Liver (tissue), 3 donors: ENCODE data around the gene ATG2B.

Experiments
- EGR1 ChIP-seq, 2 donors: IDR thresholded peaks; 2 replicates each; pipeline ENCODE4 v1.6.1; 2016 to 2018; ENCODE audit warnings: antibody characterized with exemption in 2 of 2, low read depth in 2 of 2
- GABPA ChIP-seq, 2 donors: IDR thresholded peaks in 1 of 2; conservative IDR thresholded peaks in 1 of 2; 2 replicates each; pipeline ENCODE4 v1.6.1; 2016; ENCODE audit warnings: antibody characterized with exemption in 2 of 2, mild to moderate bottlenecking in 1 of 2, moderate library complexity in 1 of 2
- HNF4A ChIP-seq, 2 donors: conservative IDR thresholded peaks; 2 replicates each; pipeline ENCODE4 v1.6.1; 2016; ENCODE audit warnings: antibody characterized with exemption in 2 of 2, mild to moderate bottlenecking in 2 of 2
- JUND ChIP-seq, 2 donors: IDR thresholded peaks; 2 replicates each; pipeline ENCODE4 v1.6.1; 2016; ENCODE audit warnings: antibody characterized with exemption in 2 of 2
- RAD21 ChIP-seq, 2 donors: IDR thresholded peaks; 2 replicates each; pipeline ENCODE4 v1.6.1; 2016; ENCODE audit warnings: antibody characterized with exemption in 2 of 2, mild to moderate bottlenecking in 2 of 2
- SP1 ChIP-seq: IDR thresholded peaks from 2 replicates; pipeline ENCODE4 v1.6.1; 2018; ENCODE audit warnings: antibody characterized with exemption, mild to moderate bottlenecking
- TAF1 ChIP-seq: conservative IDR thresholded peaks from 2 replicates; pipeline ENCODE4 v1.6.1; 2016; ENCODE audit warnings: antibody characterized with exemption, mild to moderate bottlenecking
- YY1 ChIP-seq: IDR thresholded peaks from 2 replicates; pipeline ENCODE4 v1.6.1; 2016; ENCODE audit warnings: antibody characterized with exemption, mild to moderate bottlenecking
- TF ChIP-seq, protein P1 (sequence below): fragments of 150-350 bp; IDR thresholded peaks from 2 replicates; pipeline ENCODE4 v1.5.1; 2017; ENCODE audit warnings: improper control_type of control experiment, low read depth, low read length; ENCODE audit not compliant: missing input control
- TF ChIP-seq, protein P2 (sequence below): IDR thresholded peaks from 2 replicates; pipeline ENCODE4 v1.6.1; 2016; ENCODE audit warnings: antibody characterized with exemption
- TF ChIP-seq, protein P3 (sequence below): IDR thresholded peaks from 2 replicates; pipeline ENCODE4 v1.6.1; 2016; ENCODE audit warnings: antibody characterized with exemption
- TF ChIP-seq, protein P4 (sequence below): IDR thresholded peaks from 2 replicates; pipeline ENCODE4 v1.6.1; 2016; ENCODE audit warnings: antibody characterized with exemption, mild to moderate bottlenecking
- donor health status: healthy.
- donor health status: healthy.

DNA sequence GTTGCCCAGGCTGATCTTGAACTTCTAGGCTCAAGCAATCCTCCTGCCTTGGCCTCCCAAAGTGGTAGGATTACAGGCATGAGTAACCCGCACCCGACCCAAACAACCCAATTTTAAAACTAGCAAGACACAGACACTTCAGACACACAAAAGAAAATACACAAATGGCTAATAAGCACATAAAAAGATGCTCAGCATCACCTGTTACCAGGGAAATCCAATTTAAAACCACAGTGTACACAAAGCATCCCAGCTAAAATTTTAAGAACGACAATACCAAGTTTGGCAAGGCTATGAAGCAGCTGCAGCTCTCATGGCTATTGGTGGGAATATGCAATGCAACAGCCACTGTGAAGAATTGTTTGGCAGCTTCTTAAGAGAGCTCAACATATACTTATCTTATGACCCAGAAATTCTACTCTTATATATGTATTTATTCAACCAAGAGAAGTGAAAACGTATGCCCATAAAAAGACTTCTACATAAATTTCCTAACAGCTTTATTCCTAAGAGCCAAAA lies 65.1 kb downstream of the ATG2B start:
- TF ChIP-seq, protein P1, sequence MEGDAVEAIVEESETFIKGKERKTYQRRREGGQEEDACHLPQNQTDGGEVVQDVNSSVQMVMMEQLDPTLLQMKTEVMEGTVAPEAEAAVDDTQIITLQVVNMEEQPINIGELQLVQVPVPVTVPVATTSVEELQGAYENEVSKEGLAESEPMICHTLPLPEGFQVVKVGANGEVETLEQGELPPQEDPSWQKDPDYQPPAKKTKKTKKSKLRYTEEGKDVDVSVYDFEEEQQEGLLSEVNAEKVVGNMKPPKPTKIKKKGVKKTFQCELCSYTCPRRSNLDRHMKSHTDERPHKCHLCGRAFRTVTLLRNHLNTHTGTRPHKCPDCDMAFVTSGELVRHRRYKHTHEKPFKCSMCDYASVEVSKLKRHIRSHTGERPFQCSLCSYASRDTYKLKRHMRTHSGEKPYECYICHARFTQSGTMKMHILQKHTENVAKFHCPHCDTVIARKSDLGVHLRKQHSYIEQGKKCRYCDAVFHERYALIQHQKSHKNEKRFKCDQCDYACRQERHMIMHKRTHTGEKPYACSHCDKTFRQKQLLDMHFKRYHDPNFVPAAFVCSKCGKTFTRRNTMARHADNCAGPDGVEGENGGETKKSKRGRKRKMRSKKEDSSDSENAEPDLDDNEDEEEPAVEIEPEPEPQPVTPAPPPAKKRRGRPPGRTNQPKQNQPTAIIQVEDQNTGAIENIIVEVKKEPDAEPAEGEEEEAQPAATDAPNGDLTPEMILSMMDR = no peak
- TF ChIP-seq, protein P2, sequence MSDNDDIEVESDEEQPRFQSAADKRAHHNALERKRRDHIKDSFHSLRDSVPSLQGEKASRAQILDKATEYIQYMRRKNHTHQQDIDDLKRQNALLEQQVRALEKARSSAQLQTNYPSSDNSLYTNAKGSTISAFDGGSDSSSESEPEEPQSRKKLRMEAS = no peak
- TF ChIP-seq EGR1 (IDR thresholded peaks at IDR 0.05; ENCODE audit: low read depth in 2 of 2) (no peak), JUND (IDR thresholded peaks at IDR 0.05) (no peak), YY1 (no peak), TAF1 (no peak), RAD21 (IDR thresholded peaks at IDR 0.05) (no peak), SP1 (no peak), HNF4A (conservative IDR thresholded peaks at IDR 0.05) (no peak), GABPA (IDR thresholded peaks at IDR 0.05 in 1 of 2, conservative IDR thresholded peaks at IDR 0.05 in 1 of 2) (no peak)
- TF ChIP-seq, protein P3, sequence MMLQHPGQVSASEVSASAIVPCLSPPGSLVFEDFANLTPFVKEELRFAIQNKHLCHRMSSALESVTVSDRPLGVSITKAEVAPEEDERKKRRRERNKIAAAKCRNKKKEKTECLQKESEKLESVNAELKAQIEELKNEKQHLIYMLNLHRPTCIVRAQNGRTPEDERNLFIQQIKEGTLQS = no peak
- TF ChIP-seq, protein P4, sequence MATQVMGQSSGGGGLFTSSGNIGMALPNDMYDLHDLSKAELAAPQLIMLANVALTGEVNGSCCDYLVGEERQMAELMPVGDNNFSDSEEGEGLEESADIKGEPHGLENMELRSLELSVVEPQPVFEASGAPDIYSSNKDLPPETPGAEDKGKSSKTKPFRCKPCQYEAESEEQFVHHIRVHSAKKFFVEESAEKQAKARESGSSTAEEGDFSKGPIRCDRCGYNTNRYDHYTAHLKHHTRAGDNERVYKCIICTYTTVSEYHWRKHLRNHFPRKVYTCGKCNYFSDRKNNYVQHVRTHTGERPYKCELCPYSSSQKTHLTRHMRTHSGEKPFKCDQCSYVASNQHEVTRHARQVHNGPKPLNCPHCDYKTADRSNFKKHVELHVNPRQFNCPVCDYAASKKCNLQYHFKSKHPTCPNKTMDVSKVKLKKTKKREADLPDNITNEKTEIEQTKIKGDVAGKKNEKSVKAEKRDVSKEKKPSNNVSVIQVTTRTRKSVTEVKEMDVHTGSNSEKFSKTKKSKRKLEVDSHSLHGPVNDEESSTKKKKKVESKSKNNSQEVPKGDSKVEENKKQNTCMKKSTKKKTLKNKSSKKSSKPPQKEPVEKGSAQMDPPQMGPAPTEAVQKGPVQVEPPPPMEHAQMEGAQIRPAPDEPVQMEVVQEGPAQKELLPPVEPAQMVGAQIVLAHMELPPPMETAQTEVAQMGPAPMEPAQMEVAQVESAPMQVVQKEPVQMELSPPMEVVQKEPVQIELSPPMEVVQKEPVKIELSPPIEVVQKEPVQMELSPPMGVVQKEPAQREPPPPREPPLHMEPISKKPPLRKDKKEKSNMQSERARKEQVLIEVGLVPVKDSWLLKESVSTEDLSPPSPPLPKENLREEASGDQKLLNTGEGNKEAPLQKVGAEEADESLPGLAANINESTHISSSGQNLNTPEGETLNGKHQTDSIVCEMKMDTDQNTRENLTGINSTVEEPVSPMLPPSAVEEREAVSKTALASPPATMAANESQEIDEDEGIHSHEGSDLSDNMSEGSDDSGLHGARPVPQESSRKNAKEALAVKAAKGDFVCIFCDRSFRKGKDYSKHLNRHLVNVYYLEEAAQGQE = no peak
